Measurements from ENCODE around the gene SNCB. TPM values are rescaled to one million over a fixed set of nuclear protein-coding genes. Genes with fewer than 3 reads are reported as not detected.
A peak's percentile ranks its signal among the peaks of the same experiment; 100 is the strongest.

Gene SNCB
- total RNA-seq, 1 donor from 2014 or later: not detected

- FAIRE-seq: no peak
- Histone ChIP-seq H3K36me3 (ENCODE audit: control insufficient read depth, insufficient read depth, low read length) (no peaks in the 10 kb centered on the region), H3K27me3 (ENCODE audit: control insufficient read depth, insufficient read depth, low read length) (peaks cover 21% of the 10 kb centered on the region), H3K4me3 (ENCODE audit: low read depth, low read length) (no peak overlapping the region)
- DNase-seq (ENCODE audit: low read depth): no peak
- TF ChIP-seq CTCF (IDR thresholded peaks at IDR 0.05; ENCODE audit: insufficient read depth, low read length, severe bottlenecking): no peak
Observed at GRCh38 chr5:176621661-176622079, 8.7 kb downstream of the SNCB start.

GRCh38 chr5:176620333-176620981 is 9.9 kb downstream of the SNCB start:
- FAIRE-seq: no peak
- no peak for TF ChIP-seq CTCF (IDR thresholded peaks at IDR 0.05; ENCODE audit: insufficient read depth, low read length, severe bottlenecking)
- H3K4me3 ChIP-seq (ENCODE audit: low read depth, low read length): no peak overlapping the region
- DNase-seq (ENCODE audit: low read depth): no peak
- H3K27me3 ChIP-seq (ENCODE audit: control insufficient read depth, insufficient read depth, low read length): peaks cover 23% of the 10 kb centered on the region
- H3K36me3 ChIP-seq (ENCODE audit: control insufficient read depth, insufficient read depth, low read length): no peaks in the 10 kb centered on the region

- H3K27me3 ChIP-seq (ENCODE audit: control insufficient read depth, insufficient read depth, low read length): peaks cover 23% of the 10 kb centered on the region
- FAIRE-seq: no peak
Observed at GRCh38 chr5:176619569-176620332, 10.6 kb downstream of the SNCB start.

GRCh38 chr5:176619203-176619568 is 11.1 kb downstream of the SNCB start:
- peak; percentile 61 for DNase-seq (ENCODE audit: low read depth)
- no peaks in the 10 kb centered on the region for H3K36me3 ChIP-seq (ENCODE audit: control insufficient read depth, insufficient read depth, low read length)
- no peak for FAIRE-seq
- H3K4me3 ChIP-seq (ENCODE audit: low read depth, low read length): no peak overlapping the region
- peak; percentile 38 for TF ChIP-seq CTCF (IDR thresholded peaks at IDR 0.05; ENCODE audit: insufficient read depth, low read length, severe bottlenecking)
- H3K27me3 ChIP-seq (ENCODE audit: control insufficient read depth, insufficient read depth, low read length): peaks cover 23% of the 10 kb centered on the region

More at GRCh38 chr5:176619569-176620332, 10.6 kb downstream of the SNCB start:
- no peak for DNase-seq (ENCODE audit: low read depth)
- no peak for TF ChIP-seq CTCF (IDR thresholded peaks at IDR 0.05; ENCODE audit: insufficient read depth, low read length, severe bottlenecking)
- no peaks in the 10 kb centered on the region for H3K36me3 ChIP-seq (ENCODE audit: control insufficient read depth, insufficient read depth, low read length)
- no peak overlapping the region for H3K4me3 ChIP-seq (ENCODE audit: low read depth, low read length)

GRCh38 chr5:176618783-176619182 is 11.6 kb downstream of the SNCB start:
- Histone ChIP-seq H3K4me3 (ENCODE audit: low read depth, low read length) (no peak overlapping the region), H3K36me3 (ENCODE audit: control insufficient read depth, insufficient read depth, low read length) (no peaks in the 10 kb centered on the region), H3K27me3 (ENCODE audit: control insufficient read depth, insufficient read depth, low read length) (peaks cover 23% of the 10 kb centered on the region)
- TF ChIP-seq CTCF (IDR thresholded peaks at IDR 0.05; ENCODE audit: insufficient read depth, low read length, severe bottlenecking): no peak
- FAIRE-seq (no peak), DNase-seq (ENCODE audit: low read depth) (no peak)
